Glomerular endothelial cell (primary cell): Measurements from ENCODE around the gene PHRF1. TPM values are rescaled to one million over a fixed set of nuclear protein-coding genes. Genes with fewer than 3 reads are reported as not detected.

Experiments
- DNase-seq: peaks from one replicate; pipeline ENCODE4 v3.0.0-alpha.2; 2011; ENCODE audit warnings: low read depth, low spot score; ENCODE audit errors: extremely low read depth
- total RNA-seq: library from RNA; depleted of rRNA; stranded (reverse); fragments of >200 nt; gene quantifications from 2 replicates; pipeline ENCODE4 v1.2.3, GENCODE V29; 2015

The PHRF1 gene
- total RNA-seq, 1 donor from 2014 or later, result 46.5 TPM

DNA sequence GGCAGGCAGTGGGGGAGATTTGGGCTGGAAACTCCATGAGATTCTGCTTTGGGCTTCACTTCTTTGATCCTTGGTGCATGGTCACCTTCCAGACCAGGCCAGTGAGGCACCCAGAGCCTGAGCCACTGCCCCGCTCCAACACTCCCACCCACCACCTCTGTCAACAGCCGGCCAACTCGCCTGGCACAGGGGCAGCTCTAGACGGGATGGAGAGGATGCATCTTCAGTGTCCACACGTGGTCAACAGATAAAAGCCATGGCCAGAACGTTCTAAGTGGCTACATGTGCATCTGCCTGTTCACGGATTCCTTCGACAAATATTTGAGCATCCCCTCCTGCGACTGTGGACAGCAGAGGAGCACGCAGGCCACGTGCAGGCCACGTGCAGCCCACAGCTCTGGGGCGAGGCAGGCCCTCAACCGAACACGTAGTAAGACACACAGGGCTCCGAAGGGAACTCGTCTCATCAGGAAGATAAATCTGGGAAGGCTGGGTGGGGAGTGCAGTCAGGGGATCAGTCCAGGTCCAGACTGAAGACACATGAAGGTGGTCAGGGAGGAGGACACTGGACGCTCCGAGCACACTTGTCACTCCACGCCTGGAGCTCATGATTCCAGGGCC is 37.7 kb upstream of the PHRF1 start:
- DNase-seq, result no peak

DNA sequence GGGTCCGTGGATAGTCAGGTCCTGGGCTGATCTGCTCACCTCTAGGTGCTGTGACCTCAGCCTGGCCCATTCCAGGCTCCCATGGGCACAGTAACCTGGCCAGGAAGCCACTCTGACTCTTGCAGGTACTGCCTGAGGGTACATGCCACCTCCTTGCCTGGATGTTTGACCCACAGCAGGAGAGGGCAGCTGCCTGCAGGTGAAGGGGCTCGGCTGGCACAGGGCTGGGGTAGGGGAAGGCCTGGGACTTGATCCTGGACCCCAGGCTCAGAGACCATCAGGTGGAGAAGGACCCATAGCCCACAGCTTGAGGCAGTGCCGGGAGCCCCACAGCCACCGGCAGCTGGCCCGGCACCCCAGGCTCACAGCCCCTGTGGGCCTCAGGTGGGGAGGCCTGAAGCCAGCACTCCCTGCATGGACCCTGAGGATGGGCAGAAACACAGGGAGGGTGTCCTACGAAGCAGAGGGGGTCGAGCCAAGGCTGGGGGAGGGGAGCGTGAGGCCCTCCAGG is 36.2 kb upstream of the PHRF1 start:
- no peak for DNase-seq

DNA sequence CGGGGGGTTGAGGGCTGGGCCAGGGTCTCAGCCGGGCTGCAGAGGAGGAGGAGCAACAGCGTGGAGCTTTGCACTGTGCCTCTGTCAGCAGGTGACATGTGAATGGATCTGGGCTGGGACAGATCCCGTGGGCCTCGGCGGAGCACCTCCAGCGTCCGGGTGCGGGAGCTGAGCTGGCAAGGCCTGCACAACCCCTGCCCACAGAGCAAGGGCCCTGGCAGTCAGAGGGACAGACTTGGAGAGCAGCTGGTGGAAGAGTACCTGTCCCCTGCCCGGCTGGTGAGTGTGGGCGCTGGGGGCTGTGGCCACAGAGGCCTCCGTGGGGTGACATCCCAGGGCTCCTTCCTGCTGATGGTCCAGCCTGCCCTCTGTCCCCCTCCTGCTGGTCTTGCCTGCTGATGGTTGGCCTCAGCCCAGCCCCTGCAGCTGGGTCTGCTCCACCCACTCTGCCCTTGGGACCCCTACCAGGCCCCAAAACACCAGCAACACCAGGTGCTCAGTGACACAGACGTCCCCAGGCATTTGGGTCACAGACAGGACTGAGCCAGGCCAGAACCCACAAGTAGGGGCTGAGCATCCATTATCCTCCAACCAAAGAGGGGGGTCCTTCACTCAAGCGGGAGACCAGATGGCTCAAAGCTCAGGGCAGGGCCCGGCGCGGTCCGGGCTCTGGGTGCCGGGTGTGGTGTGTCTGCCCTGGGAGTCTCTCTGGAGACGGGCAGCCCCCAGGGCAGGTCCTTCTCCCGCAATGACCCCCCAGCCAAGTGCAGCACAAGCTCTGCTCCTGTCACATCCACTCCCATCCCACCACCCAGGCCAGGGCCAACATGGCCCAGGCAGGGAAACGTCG is 35.5 kb upstream of the PHRF1 start:
- DNase-seq, result no peak

DNA sequence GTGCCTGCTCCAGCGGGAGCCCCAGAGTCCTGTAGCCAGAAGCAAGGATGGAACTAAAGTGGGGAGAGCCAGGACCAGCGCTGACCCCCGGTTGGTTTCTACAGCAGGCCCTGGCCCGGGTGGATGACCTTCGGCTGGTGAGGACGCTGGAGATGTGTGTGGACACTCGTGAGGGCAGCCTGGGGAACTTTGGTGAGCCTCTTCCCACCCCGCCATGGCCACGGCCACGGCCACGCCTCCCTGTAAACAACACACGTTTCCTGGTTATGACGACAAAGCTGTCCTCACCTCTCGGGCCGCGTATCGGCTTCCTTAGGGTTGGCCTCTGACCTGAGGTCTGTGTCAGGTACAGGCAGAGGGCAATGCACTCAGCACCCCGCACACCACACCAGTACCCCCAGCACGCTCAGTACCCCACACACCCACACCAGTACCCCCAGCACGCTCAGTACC is 34.8 kb upstream of the PHRF1 start:
- DNase-seq, result no peak

DNA sequence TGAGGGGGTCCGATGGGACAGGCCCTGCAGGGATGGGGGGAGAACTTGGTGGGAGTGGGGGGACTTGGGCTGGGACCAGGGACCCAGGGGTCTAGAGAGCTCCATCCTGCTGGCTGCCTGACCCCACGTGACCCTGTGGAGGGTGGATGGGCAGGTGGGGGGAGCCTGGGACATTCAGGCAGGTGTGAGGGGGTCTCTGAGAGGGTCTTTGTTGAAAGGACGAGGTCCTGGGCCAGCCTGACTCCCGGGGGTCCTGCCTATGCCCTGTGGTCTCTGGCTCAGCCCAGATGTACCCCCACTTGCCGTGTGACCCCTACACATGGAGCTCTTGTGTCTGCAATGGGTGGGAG is 31.5 kb upstream of the PHRF1 start:
- DNase-seq, result no peak

DNA sequence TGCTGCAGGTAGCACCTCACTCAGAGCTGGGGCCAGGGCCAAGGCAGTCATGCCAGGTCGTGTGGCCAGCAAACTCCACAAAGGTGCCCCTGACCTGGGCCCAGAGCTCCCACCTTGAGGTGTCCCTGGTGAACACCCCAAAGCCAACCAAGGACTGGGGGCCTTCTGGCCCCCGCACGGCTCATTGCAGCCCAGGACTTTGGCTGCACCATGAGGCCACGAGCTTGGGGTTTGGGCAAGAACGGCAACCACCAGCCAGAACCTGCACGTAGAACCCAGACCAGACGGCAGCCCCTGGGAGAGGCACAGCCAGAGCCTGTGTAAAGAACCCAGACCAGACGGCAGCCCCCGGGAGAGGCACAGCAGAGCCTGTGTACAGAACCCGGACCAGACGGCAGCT is 31.1 kb upstream of the PHRF1 start:
- DNase-seq, result no peak

DNA sequence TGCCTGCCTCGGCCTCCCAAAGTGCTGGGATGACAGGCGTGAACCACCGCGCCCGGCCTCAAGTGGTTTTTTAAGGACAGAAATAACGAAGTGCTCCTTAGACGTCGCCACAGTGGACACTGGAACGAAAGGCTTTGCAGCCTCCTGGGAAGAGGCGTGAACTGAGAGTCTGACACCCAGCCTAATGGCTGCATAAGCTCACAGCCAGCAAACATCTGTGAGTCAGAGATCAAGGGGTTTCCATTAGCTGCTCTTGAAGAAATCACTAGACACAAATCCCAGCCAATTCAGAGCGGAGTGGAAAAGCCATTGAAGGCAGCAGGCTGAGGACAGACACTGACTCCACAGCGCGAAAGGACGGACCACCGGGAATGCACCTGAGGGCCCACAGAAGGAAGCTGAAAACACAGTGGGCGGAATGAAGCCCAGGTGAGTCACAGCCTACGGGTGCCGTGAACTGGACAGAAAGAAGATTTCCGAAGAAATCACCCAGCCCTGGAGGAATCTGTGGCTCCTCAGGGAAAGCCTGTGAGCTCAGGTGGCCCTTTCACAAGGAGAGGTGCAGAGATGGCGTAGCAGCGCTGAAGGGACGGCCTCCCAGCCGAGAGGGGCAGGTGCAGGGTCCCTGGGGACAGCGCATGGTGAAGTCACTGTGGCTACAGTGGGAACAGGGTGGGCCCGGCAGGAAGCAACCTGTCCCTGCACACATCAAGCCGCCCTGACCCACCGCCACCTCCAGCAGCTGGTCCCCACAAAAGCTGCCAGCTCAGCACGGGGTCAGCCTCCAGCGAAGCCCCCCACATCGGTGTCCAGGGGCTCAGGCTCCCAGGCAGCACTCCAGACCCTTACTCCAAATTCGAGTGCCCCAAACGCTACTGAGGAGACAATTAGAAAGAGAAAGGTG is 27.3 kb upstream of the PHRF1 start:
- no peak for DNase-seq

DNA sequence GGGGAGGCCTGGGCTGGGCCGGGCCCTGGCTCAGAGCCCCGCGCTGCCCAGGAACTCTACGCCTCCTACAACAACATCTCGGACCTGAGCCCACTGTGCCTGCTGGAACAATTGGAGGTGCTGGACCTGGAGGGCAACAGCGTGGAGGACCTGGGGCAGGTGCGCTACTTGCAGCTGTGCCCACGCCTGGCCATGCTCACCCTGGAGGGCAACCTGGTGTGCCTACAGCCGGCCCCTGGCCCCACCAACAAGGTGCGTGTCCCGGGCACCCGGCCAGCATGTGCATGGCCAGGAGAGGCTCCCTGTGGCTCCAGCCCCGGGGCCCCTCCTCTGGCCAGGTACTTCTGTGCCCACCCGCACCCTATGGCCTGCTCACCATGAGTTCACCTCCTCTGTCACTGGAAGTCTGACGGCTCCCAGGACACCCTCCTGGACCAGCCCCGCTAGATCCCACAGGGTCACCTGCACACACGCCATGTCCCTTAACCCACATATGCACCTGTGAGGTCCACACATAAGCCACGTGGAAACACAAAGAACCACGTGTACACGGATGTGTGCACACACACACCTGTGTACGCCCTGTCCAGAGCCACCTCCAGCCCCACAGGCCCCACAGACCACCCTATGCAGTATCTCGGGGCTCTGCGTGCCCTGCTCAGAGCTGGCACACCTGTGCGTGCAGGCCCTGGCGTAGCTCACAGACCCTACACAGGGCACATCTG is 26.1 kb upstream of the PHRF1 start:
- no peak for DNase-seq

DNA sequence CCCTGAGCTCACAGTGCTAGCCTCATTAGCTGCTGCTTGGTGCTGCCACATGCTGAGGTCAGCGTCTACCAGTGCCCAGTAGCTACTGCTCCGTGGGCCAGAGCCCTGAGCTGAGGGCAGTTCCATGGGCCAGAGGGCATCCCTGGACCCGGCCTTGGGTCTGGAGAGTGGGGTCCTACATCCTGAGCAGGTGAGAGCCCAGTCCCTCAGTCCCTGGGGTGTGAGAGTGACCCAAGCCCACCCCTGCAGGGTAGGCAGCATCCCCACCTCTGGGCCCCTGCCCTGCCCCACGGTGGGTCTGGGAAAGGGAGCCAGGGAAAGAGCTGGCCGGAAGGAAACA is 25.6 kb upstream of the PHRF1 start:
- DNase-seq, result no peak

DNA sequence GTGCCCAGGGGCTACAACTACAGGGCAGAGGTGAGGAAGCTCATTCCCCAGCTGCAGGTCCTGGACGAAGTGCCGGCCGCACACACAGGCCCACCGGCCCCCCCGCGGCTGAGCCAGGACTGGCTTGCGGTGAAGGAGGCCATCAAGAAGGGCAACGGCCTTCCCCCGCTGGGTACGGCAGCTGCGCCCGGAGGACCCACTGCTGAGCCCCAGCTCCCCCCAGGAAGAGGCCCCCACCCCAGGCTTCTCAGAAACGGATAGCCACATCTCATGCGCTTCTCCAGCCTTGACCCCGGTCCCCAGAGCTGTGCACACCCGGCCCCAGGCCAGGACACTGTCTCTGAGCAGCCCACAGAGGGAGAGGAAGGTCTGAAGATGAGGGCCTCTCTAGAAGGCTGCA is 25.1 kb upstream of the PHRF1 start:
- DNase-seq, result no peak

DNA sequence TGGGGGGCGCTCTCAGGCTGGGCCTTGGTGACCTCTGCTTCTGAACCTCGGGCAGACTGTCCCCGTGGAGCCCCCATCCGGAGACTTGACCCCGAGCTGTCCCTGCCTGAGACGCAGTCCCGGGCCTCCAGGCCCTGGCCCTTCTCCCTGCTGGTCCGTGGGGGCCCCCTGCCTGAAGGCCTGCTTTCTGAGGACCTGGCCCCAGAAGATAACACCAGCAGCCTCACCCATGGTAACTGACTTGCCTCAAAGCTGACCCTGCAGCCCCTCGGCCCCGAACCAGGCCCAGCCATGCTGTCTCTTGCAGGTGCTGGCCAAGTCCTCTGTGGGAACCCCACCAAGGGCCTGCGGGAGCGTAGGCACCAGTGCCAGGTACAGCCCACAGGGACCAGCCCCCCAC is 24.7 kb upstream of the PHRF1 start:
- DNase-seq, result no peak

DNA sequence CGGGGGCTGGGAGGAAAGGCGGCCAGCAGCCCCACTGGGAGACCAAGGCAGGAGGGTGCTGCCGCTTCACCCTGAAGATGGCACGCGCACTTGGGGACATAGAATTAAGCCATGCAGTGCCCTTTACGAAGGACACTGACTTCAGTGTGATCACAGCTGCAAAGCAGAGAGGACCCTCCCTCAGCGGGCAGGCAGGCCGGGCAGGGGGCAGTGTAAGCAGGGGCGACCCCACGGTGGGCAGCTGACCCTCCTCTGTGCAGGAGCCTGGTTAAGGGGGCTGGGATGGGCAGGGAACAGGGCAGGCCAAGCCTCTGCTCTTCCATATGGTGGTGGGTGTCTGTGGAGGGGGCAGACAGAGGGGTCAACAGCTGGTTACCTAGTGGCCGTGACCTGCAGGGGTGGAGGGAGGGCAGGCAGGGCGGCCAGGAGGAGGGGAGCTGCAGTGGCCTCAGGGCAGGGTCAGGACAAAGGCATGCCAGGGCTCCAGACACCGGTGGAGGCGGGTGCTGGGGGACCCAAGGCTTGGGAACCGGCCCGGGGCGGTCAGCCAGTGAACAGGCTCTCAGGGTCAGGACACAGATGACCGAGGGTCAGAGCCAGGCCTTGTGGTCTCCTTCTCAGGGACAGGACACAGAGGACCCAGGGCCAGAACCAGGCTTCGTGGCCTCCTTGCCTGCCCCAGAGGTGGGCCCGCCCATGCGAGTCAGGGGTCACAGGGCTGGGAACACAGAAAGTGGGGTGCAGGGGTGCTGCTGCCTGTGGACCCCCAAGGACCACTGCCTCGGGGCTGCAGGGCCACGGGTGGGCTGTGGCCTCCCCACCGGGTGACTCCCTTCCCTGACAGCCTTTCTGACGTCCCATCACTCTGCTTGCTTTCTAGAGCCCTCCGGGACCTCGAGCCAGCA is 22.9 kb upstream of the PHRF1 start:
- DNase-seq, result no peak

DNA sequence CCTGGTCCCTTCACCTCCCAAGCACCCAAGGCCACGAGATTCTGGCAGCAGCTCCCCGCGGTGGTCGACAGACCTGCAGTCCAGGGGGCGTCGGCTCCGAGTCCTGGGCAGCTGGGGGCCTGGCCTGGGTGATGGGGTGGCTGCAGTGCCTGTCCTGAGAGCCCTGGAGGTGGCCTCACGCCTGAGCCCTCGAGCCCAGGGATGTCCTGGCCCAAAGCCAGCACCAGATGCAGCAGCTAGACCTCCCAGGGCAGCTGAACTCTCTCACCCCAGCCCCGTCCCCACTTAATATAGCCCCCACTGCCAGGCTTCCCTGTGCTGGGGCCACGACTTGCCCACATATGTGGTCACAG is 22.3 kb upstream of the PHRF1 start:
- no peak for DNase-seq

DNA sequence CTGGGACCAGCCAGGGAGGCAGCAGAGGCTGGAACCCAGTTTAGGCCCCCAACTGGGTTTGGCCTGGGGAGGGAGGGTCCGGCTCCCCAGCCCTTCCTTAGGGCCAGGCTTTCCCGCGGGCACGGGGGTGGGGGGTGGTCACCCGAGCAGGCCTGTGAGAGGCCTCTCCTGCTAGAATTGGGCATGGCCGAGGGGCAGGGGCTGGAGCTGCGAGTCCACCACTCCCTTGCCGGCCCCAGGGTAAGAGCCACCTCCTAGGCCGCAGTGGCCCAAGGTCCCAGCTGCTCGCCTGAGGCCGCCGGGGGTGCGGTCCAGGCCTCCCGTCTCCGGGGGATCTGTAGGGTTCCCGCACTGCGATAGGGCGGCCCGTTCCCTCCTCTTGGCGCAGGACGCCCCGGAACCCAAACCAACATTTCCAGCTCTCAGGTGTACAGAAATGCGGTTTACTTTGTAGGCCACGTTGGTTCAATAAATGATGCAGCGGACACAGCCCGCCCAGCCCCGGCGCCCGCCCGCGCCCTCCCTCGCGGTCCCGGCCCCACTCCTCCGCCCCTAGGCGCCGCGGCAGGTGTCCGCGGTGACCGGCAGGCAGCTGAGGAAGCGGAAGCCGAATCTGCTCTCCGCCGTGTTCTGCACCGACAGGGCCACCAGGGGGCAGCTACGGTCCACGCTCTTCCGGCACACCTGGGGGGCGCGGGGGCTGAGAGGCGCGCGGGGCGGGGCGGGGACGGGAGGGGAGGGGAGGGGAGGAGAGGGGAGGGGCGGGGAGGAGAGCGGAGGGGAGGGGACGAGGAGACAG is 21.6 kb upstream of the PHRF1 start:
- no peak for DNase-seq

DNA sequence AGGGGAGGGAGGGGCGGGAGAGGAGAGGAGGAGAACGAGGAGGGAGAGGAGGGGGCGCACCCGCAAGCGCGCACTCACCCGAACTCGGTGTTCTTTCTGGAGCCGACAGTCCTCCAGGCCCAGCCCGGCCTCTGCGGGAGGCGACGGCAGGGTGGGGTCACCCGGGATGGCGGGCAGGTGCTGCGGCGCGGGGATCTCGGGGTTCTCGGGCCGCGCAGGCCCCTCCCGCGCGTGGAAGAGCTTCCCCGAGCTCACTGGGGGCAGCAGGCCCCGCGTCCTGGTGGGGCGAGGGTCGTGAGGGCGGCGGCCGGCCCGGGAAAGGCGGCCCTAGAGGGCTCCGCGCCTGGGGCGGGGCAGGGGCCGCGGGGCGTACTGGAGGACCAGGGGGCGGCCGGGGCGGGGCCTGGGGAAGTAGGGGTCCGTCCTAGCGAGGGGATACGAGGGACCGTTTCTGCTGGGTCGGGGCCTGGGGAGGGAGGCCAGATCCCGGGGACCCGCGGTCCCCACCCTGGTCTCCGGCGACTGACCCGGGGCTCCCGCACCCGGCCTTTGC is 21.0 kb upstream of the PHRF1 start:
- no peak for DNase-seq

DNA sequence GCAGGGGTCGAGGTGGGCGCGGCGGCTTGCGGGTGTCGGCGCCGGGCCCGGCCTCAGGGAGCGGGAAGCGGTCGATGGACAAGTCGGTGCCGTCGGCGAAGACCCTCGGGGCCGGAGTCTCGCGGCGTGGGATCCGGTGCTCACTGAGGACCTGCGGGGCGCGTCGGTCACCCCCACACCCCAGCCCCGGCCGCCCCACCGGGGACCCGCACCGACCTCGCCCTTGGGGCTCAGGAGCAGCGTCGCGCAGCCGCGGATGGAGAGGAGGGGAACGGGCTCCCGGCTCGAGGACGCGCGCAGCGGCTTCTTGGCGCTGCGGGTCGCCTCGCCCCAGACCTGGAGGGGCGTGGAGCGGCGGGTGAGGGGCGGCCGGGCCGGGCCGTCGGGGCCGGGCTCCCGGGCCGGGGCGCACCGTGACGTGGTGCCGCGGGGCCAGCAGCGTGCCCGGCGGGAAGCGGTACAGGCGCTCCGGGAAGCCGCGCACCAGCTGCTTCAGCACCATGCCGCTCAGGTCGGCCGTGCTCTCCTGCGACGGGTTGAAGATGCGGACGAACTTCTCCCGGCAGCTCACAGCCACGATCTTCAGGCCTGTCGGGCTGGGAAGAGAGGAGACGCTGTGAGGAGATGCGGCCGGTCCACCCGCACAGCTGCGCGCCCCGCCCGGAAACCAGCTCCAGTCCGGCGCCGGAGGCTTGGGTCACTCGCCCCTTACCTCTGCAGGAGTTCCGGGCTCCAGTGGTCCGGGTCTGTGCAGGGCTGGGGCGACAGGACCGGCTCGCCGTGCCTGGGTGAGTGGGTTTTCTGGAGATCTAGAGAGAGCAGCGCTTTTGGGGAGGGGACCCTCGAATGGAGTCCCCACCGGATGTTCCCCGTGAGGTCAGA is 20.2 kb upstream of the PHRF1 start:
- DNase-seq, result no peak

DNA sequence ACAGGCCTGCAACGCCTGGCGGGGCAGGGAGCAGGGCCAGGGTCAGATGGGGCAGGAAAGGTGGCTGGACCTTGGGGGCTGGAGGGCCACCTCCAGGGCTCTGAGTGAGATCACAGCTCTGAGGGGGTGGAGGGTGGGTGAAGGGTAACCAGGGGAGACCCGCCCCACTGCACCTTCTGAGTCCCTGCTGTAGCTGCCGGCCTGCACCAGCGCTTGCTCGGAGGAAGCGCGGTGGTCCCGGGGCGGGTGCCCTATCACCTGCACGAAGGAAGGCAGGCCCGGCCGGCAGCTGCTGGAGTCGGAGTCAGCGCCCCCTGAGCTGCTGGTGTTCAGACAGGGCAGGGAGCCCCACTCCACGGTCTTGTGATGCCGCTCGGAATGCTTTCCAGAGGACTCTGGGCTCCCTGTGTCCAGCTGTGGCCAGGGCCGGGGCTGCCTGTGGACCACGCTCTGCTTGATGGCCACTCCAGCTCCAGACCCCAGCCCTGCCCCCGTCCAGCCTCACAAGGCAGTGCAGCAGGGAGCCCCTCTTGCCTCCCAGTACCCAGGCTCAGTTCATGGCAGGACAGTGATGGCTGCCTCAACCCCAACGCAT is 19.5 kb upstream of the PHRF1 start:
- DNase-seq, result no peak
